Adrenal gland (tissue), 5 donors: ENCODE data around the gene CDH3.

Source experiments
- CTCF ChIP-seq, 6 experiments: fragments of 450-650 bp in 4 of 6; fragments of 200-600 bp in 2 of 6; sonication (generic) in 1 of 6; IDR thresholded peaks; 1 replicate in 5 of 6; 2 replicates in 1 of 6; pipeline versions ENCODE4 v1.5.1 to v1.8.0; 2016 to 2021; ENCODE audit warnings: antibody characterized with exemption in 6 of 6, mild to moderate bottlenecking in 2 of 6, moderate library complexity in 1 of 6
- POLR2A ChIP-seq, 2 donors: fragments of 450-650 bp; IDR thresholded peaks; one replicate each; pipeline ENCODE4 v1.6.1; 2017; ENCODE audit warnings: antibody characterized with exemption in 2 of 2, mild to moderate bottlenecking in 2 of 2, moderate library complexity in 1 of 2
- donor health status: DM: no; HTN: no; CAD: no.

- TF ChIP-seq CTCF (IDR thresholded peaks at IDR 0.05) (no peak), POLR2A (IDR thresholded peaks at IDR 0.05) (no peak)
Measured at GRCh38 chr16:68660359-68660795, 15.3 kb downstream of the CDH3 start.
